ENCODE measurements around the gene LIX1. TPM values are rescaled to one million over a fixed set of nuclear protein-coding genes. Genes with fewer than 3 reads are reported as not detected.

Gene LIX1
- total and polyA plus RNA-seq, 2 of the 8 experiments (the other 6 are each of a cell fraction or from before 2014, with no cell fraction given), result 0.26 to 0.45 TPM

GRCh38 chr5:97046270-97046982, 96.0 kb downstream of the LIX1 start:
- Histone ChIP-seq H3K4me3 (ENCODE audit: extremely low read depth in 1 of 4, insufficient read depth in 2 of 4, low read depth in 3 of 4, low read length in 4 of 4) (no peak overlapping the region), H3K23ac (ENCODE audit: insufficient read length) (no peak overlapping the region), H3K4ac (replicated peaks; ENCODE audit: insufficient read length, low read depth, low read length) (no peak overlapping the region), H2BK15ac (ENCODE audit: low read length) (no peak overlapping the region), H3K18ac (ENCODE audit: extremely low read depth, low read length) (no peak overlapping the region), H3K56ac (replicated peaks; ENCODE audit: insufficient read length, low read depth, low read length) (no peak overlapping the region), H3K14ac (ENCODE audit: insufficient read length) (no peak overlapping the region), H4K20me1 (replicated peaks in 1 of 2; ENCODE audit: control insufficient read depth in 1 of 2, insufficient read depth in 2 of 2, low read length in 2 of 2) (no peaks in the 10 kb centered on the region), H3K23me2 (ENCODE audit: low read depth, low read length) (peaks cover 4% of the 10 kb centered on the region; the same call in 1 of the 2 replicates), H3K27ac (ENCODE audit: low read depth, low read length) (no peak overlapping the region), H4K91ac (replicated peaks; ENCODE audit: insufficient read length, low read length) (no peak overlapping the region), H2BK12ac (ENCODE audit: low read depth, low read length) (no peak overlapping the region), H3K4me2 (ENCODE audit: insufficient read depth in 1 of 2, low read depth in 2 of 2, low read length in 2 of 2) (no peak overlapping the region), H3K27me3 (replicated peaks in 1 of 4; ENCODE audit: control insufficient read depth in 3 of 4, extremely low read depth in 1 of 4, insufficient read depth in 3 of 4, low read length in 3 of 4) (no peaks in the 10 kb centered on the region), H3K4me1 (replicated peaks in 1 of 4; ENCODE audit: control insufficient read depth in 3 of 4, insufficient read depth in 4 of 4, low read length in 3 of 4) (peaks cover 0 to 3% (median under 1%) of the 10 kb centered on the region in 4 experiments; a peak in 3 of 7 replicates), H4K5ac (ENCODE audit: insufficient read length, low read depth, low read length) (no peak overlapping the region), H4K8ac (ENCODE audit: extremely low read depth, insufficient read depth, low read length) (no peak overlapping the region), H2BK120ac (replicated peaks; ENCODE audit: low read depth, low read length) (no peak overlapping the region), H3K36me3 (ENCODE audit: control insufficient read depth in 2 of 4, insufficient read depth in 4 of 4, low read length in 3 of 4) (no peaks in the 10 kb centered on the region), H3K9ac (replicated peaks in 1 of 4; ENCODE audit: extremely low read depth in 1 of 4, low read depth in 3 of 4, low read length in 3 of 4) (no peak overlapping the region), H2AK5ac (ENCODE audit: low read depth, low read length) (no peak overlapping the region), H3K79me2 (ENCODE audit: control insufficient read depth in 1 of 2, insufficient read depth in 2 of 2, low read length in 2 of 2) (no peaks in the 10 kb centered on the region), H2BK5ac (ENCODE audit: low read depth, low read length) (no peak overlapping the region), H2AFZ (ENCODE audit: low read length) (no peak overlapping the region), H3K79me1 (ENCODE audit: low read depth, low read length) (no peaks in the 10 kb centered on the region), H2BK20ac (ENCODE audit: low read length) (no peak overlapping the region), H3K9me3 (ENCODE audit: insufficient read depth in 2 of 2, low read depth in 1 of 2, low read length in 1 of 2) (no peaks in the 10 kb centered on the region)
- no peak for FAIRE-seq
- TF ChIP-seq CBX8 (IDR thresholded peaks at IDR 0.05; ENCODE audit: borderline replicate concordance, low read depth, low read length), result no peak
- TF ChIP-seq KDM4A (IDR thresholded peaks at IDR 0.05; ENCODE audit: low read depth, low read length, severe bottlenecking), result no peak
- TF ChIP-seq BACH1 (IDR thresholded peaks at IDR 0.05; ENCODE audit: low read length), result no peak
- TF ChIP-seq GTF2F1 (IDR thresholded peaks at IDR 0.05; ENCODE audit: borderline replicate concordance, low read depth, low read length), result no peak
- 75% methylated on average over 7 of the region's 7 CpGs; no CpG with 5 or more reads in 1 of the 2 experiments for WGBS, 2 experiments (ENCODE audit: extremely low coverage in 1 of 2, insufficient coverage in 1 of 2, insufficient read length in 1 of 2, insufficient replicate concordance in 2 of 2, low coverage in 1 of 2, low lambda C conversion rate in 2 of 2, missing lambda C conversion rate in 1 of 2)
- ChIA-PET CTCF (ENCODE audit: partially characterized antibody) (interaction anchor here (0.6 to 9.6 kb wide), 14 partner anchors 14 to 432 kb away, joined by 3 to 160 read pairs (median 4); partner anchors contain the start of gene LIX1), POLR2A (ENCODE audit: partially characterized antibody) (interaction anchor here (0.6 to 0.7 kb wide), 2 partner anchors 9 to 21 kb away, joined by 3 read pairs; no protein-coding TSS in a partner anchor)
- DNase-seq (ENCODE audit: low read depth in 1 of 2, low spot score in 2 of 2), result no peak
